Breast epithelium (tissue), 3 donors: ENCODE measurements around the gene TIAM2.

ENCODE experiments used
- POLR2A ChIP-seq: fragments of 450-650 bp; IDR thresholded peaks from one replicate; pipeline ENCODE4 v1.6.1; 2016; ENCODE audit warnings: antibody characterized with exemption, mild to moderate bottlenecking, moderate library complexity
- POLR2AphosphoS5 ChIP-seq, 3 donors: sonication (generic); formaldehyde crosslinking; IDR thresholded peaks; one replicate each; pipeline ENCODE4 v1.6.1; 2017; ENCODE audit warnings: antibody characterized with exemption in 3 of 3
- TF ChIP-seq, protein P1 (sequence below), 3 donors: fragments of 450-650 bp; IDR thresholded peaks; one replicate each; pipeline ENCODE4 v1.5.1; 2016 to 2017; ENCODE audit warnings: antibody characterized with exemption in 3 of 3, mild to moderate bottlenecking in 3 of 3, moderate library complexity in 3 of 3

- TF ChIP-seq, protein P1, sequence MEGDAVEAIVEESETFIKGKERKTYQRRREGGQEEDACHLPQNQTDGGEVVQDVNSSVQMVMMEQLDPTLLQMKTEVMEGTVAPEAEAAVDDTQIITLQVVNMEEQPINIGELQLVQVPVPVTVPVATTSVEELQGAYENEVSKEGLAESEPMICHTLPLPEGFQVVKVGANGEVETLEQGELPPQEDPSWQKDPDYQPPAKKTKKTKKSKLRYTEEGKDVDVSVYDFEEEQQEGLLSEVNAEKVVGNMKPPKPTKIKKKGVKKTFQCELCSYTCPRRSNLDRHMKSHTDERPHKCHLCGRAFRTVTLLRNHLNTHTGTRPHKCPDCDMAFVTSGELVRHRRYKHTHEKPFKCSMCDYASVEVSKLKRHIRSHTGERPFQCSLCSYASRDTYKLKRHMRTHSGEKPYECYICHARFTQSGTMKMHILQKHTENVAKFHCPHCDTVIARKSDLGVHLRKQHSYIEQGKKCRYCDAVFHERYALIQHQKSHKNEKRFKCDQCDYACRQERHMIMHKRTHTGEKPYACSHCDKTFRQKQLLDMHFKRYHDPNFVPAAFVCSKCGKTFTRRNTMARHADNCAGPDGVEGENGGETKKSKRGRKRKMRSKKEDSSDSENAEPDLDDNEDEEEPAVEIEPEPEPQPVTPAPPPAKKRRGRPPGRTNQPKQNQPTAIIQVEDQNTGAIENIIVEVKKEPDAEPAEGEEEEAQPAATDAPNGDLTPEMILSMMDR (IDR thresholded peaks at IDR 0.05) = no peak
- TF ChIP-seq POLR2A (no peak), POLR2AphosphoS5 (IDR thresholded peaks at IDR 0.05) (no peak)
Observed at GRCh38 chr6:155267411-155267810, 272.3 kb downstream of the TIAM2 start.
